Measurements from ENCODE around the gene AMPD1. TPM values are rescaled to one million over a fixed set of nuclear protein-coding genes. Genes with fewer than 3 reads are reported as not detected.

AMPD1 gene
- not detected in 2 replicates for total RNA-seq

DNA sequence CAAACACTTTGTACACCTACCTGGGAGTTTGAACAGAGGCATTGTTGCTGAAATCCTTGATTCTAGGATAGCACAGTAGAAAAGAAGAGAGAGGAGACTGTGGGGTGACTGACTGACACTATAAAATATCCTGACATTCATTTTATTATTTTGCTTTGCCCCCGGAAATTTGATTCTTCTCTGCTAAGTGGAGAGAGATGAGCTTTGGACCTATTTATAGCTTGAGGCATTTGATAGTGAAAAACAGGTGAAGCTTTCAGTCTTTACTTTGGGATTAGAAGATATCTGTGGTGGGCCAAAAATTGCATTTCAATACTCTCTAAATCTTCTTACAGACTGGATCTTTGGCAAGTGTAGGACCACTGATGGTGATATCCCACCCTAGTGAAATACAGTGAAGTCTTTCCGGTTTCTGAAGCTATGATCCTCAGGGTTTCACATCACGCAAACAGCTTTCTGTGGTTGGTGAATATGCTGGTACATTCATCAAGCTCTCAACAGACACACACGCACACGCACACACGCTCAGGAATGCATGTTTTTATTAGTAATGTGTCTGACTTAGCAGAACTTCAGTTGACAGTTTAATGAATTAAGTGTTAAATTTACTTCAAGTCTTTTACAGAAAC, at the start of gene AMPD1:
AMPD1 (minus strand) TSS at position 117 of the 629 bp plus-strand sequence; CDS start at position 42, 75 bp downstream.
- intact Hi-C loops (cut with micrococcal nuclease), result no loop called here

GRCh38 chr1:114741963-114742746, 46.8 kb upstream of the AMPD1 start:
- intact Hi-C loops (cut with micrococcal nuclease), result no loop called here

GRCh38 chr1:114740331-114740730, 45.0 kb upstream of the AMPD1 start:
- intact Hi-C loops (cut with micrococcal nuclease), result no loop called here

DNA sequence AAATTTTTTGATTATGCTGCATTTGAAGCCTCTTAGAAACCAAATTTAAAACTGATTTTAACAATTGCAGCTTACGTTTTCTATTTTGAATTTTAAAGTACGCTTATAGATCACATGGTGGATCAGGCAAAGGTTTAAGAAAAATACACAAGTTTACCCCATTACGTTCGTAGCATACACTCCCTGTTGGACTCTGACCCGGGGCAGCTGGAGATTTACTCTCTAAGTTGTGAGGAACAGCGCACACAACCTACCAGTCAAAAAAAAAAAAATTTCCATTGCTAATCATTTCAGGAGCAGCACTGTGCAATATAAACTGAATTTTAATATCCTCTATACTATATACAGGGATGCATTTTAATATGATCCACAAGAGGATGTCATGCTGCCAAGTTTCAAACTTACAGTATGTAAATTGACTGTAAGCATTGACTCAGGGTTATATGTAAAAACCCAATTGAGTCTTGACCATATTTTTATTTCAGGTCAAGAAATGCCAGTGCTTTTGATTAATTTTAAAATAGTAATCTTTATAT, 42.0 kb upstream of the AMPD1 start:
- intact Hi-C loops (cut with micrococcal nuclease), result no loop called here

GRCh38 chr1:114735479-114735878, 40.1 kb upstream of the AMPD1 start:
- intact Hi-C loops (cut with micrococcal nuclease), result no loop called here

DNA sequence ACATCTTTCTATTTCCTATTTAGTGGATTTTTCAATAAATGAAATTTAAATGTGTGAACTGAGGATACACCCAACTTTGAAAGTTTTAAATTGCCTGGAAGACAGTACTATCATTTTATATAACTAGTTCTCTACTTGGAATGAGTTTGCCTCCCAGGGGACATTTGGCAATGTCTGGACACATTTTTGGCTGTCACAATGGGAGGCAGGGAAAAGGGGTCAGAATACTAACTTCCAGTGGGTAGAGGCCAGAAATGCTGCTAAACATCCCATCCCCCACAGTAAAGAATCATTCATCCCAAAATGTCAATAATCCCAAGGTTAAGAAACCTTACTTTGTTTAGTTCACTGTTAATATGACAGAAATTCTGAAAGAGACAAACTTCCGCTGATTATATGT, 34.4 kb upstream of the AMPD1 start:
- intact Hi-C loops (cut with micrococcal nuclease), result no loop called here

- intact Hi-C loops (cut with micrococcal nuclease), result no loop called here
Observed at GRCh38 chr1:114728553-114728952, 33.2 kb upstream of the AMPD1 start.

DNA sequence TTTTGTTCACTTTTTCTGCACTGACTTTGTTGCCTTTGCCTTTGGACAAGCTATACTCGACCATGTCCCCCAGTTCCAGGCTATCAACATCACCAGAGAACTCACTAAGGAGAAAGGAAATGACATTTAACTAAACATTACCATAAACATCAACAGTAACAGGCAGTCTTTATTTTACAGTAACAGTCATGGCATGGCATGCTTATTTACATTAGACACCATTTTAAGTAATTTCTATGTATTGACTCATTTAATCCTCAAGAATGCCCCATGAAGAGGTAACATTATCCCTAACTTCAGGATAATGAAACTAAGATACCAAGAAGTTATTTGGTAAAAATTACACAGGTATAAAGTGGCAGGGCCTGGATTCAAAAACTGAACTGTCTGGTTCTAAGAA, 29.9 kb upstream of the AMPD1 start:
- intact Hi-C loops (cut with micrococcal nuclease), result no loop called here

- intact Hi-C loops (cut with micrococcal nuclease), result no loop called here
Observed at GRCh38 chr1:114723915-114724314, 28.6 kb upstream of the AMPD1 start.

GRCh38 chr1:114723457-114723856, 28.1 kb upstream of the AMPD1 start:
- intact Hi-C loops (cut with micrococcal nuclease), result no loop called here

DNA sequence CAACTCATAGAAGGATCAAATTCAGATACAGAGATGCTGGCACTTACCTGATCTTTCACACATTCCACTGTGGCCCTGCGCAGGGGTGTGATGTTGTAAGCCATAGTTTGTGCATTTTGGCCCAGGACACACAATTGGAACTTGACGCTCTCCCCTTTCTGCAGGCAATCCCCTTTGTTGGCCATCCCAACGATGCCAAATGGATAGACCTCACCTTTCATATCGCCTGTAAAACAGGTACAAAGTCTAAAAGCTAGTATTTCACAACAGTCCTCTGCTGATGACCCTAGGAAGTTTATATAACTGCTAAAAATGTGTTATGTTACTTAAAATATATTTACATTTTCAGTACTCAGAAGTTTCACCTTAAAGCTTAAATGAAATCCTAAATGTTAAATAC, 25.1 kb upstream of the AMPD1 start:
- intact Hi-C loops (cut with micrococcal nuclease), result no loop called here

DNA sequence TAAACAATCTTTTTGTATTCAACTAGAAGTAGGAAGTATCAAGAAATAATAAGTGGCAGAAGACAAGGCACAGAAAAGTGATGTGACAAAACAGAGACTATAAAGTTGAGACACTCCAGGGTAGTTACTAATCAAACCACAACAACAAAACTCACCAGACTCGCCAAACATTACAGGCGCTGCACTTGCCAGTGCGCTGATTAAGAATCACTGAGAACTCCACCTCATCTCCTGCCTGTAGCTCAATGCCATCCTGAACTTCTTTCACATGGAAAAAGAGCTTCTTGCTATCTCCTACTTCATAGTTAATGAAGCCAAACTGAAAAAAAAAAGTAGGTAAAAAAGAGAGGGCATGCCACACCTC, 24.1 kb upstream of the AMPD1 start:
- intact Hi-C loops (cut with micrococcal nuclease), result loop anchor here (10.0 kb wide), 1 partner anchor 745 kb away; the partner anchor contains the start of gene OLFML3

DNA sequence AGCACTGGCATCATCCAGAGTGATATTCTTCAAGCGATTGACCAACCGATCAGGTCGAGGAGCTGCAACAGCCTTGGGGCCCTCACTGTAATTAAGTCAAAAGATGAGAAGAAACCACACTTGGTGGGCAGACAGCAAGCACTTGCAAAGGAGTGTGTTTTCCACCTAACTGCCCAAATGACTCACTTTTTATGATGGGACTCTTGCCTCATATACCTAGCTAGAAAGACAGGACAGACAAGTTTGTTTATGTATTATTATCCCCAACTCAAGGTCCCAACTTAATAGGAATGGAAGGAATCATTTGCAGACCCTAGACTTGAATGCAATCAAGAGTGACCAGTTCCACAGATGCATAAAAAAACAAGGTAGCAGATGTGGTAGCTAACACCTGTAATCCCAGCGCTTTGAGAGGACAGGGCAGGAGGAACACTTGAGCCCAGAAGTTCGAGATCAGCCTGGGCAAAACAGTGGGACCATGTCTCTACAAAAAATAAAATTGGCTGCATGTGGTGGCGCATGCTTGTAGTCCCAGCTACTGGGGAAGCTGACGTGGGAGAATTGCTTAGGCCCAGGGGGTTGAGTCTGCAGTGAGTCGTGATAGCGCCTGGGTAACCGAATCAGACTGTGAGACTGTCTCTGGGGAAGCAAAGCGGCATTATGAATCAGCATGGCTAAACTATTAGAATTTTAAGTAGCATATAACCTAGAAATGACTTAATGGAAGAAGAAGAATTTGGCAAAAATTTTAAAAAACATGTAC, 23.5 kb upstream of the AMPD1 start:
- intact Hi-C loops (cut with micrococcal nuclease), result loop anchor here (10.0 kb wide), 1 partner anchor 744 kb away; the partner anchor contains the start of gene OLFML3

DNA sequence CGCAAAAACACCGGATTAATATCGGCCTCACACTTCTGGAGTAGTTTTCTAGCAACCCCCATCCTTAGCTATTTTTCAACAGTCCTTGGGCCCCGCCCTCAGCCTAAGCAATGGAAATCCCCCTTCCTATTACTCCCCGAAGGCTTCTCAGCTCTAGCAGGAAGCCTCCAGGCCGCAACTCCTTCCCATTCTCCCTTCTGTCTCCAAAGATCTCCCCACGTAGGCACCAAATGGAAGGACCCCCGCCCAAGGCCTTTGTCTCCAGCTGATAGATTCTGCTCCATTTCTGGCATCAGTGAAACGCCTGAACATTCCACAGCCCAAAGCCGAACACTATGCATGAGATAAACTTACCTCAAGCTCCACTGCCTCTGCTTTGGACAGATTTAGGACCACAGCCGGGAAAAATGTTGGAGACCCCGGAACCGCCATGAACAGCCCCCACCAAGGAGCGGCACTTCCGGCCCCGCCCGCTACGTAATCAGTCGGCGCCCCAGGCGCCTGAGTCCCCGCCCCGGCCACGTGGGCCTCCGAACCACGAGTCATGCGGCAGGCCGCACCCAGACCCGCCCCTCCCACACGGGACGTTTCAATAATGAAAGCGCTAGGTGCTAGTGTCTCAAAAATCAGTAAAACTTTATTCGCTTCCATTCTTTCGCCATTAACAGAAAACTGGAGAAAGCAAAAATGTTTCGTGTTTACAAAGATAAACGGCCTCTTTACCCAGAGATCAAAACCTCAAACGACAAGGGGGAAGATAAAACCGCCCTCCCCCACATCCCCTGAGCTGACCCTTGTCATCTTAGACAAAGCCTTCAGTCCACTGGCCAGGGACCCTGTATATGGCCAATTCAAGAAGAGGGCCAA, 21.2 kb upstream of the AMPD1 start, which contains the start of gene NRAS:
NRAS (minus strand) TSS at position 468 of the 867 bp plus-strand sequence. CDS start 611 bp downstream, outside the sequence.
- intact Hi-C loops (cut with micrococcal nuclease), result loop anchor here (1.0 to 10.0 kb wide), 12 partner anchors 41 to 1760 kb away; partner anchors contain the start of genes BCAS2, CSDE1, DCLRE1B and DENND2C

DNA sequence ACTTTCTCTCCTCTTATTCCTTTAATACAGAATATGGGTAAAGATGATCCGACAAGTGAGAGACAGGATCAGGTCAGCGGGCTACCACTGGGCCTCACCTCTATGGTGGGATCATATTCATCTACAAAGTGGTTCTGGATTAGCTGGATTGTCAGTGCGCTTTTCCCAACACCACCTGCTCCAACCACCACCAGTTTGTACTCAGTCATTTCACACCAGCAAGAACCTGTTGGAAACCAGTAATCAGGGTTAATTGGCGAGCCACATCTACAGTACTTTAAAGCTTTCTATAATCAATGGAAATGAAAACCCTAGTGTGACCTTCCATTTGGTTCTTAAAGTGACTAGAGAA, 20.6 kb upstream of the AMPD1 start:
- intact Hi-C loops (cut with micrococcal nuclease), result loop anchor here (1.0 to 10.0 kb wide), 12 partner anchors 41 to 1759 kb away; partner anchors contain the start of genes BCAS2, CSDE1, DCLRE1B and DENND2C

GRCh38 chr1:114712977-114713376, 17.6 kb upstream of the AMPD1 start:
- intact Hi-C loops (cut with micrococcal nuclease), result loop anchor here (10.0 kb wide), 1 partner anchor 738 kb away; the partner anchor contains the start of gene OLFML3

DNA sequence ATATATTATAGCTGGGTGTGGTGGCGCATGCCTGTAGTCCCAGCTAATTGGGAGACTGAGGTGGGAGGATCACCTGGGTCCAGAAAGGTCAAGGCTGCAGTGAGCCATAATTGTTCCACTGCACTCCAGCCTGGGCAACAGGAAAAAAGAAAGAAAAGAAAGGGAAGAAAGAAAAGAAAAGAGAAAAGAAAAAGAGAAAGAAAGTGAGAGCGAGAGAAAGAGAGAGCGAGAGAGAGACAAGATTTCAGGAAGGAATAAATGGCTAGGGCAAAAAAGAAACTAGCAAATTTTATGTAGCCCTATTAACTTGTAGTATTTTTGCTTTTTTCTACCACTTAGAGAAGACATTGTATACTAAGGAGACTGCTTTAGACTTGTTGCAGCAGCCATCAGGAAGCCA, 15.0 kb upstream of the AMPD1 start:
- intact Hi-C loops (cut with micrococcal nuclease), result loop anchor here (10.0 kb wide), 1 partner anchor 736 kb away; the partner anchor contains the start of gene OLFML3

GRCh38 chr1:114707604-114708003, 12.3 kb upstream of the AMPD1 start:
- intact Hi-C loops (cut with micrococcal nuclease), result no loop called here

DNA sequence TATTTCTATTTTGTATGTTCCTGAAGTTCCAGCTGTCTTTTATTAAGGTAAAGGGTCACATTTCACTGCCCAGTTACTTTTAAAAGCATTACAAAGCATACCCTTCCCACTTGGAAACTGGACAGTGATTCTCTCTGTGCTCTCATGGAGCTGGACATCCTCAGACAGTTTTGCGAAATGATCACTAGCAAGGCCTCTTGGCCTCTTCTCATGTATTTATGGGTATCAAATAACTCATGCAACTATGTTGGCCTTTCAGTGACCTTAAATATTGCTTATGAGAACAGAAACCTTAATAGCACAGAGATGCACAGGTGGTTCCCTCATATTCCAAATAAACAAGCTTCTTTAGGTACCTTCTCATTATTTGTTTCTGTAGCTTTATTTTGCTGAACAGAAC, 7.9 kb upstream of the AMPD1 start:
- intact Hi-C loops (cut with micrococcal nuclease), result no loop called here

DNA sequence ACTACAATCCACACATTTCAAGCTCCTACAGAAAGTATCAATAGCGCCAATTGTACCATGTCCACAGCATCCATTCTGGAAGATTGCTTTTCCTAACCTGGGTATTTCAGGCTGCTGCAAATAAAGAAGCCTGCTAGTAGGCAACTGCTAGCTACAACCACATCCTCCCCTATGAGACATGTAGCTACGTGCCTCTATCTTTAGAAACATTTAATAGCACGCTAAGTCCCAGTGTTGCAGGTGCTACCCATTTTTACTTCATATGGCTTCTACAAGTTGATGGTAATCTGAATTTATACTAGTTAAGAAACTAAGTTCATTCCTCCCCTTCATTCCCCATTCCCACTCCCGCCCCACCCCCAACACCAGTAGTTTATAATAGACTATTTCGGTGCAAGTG, 7.4 kb upstream of the AMPD1 start:
- intact Hi-C loops (cut with micrococcal nuclease), result no loop called here

Measured in T-helper 1 cell treated with Interleukin-12 subunit alpha and Interleukin-12 subunit beta and Interleukin-4 antibody, amounts not matched to agents 30 ng/mL and 1 ng/mL, for 36 hours (primary cell).